ENCODE measurements around the gene VPS54.
"Not testable (repeated sequence)": the region's sequence is repeated elsewhere in the genome, so short reads cannot be mapped to it uniquely, and the experiment has no call there.

VPS54 gene

DNA sequence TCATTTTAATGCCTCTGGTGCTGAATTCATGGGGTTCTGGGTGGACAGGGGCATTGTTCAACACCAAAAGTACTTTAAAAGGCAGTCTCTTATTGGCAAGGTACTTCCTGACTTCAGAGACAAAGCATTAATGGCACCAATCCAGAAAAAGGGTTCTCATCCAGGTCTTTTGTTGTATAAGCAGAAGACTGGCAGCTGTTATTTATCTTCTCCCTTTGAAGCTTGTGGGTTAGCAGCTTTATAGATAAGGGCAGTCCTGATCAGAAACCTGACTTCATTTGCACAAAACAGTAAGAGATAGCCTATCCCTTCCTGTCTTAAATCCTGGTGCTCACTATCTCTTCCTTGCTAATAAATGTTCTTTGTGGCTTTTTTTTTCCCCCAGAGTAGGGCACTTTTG is 68.8 kb downstream of the VPS54 start:
- no peak overlapping the region for H3K4me3 ChIP-seq (ENCODE audit: low read length)
- TF ChIP-seq, protein P1, sequence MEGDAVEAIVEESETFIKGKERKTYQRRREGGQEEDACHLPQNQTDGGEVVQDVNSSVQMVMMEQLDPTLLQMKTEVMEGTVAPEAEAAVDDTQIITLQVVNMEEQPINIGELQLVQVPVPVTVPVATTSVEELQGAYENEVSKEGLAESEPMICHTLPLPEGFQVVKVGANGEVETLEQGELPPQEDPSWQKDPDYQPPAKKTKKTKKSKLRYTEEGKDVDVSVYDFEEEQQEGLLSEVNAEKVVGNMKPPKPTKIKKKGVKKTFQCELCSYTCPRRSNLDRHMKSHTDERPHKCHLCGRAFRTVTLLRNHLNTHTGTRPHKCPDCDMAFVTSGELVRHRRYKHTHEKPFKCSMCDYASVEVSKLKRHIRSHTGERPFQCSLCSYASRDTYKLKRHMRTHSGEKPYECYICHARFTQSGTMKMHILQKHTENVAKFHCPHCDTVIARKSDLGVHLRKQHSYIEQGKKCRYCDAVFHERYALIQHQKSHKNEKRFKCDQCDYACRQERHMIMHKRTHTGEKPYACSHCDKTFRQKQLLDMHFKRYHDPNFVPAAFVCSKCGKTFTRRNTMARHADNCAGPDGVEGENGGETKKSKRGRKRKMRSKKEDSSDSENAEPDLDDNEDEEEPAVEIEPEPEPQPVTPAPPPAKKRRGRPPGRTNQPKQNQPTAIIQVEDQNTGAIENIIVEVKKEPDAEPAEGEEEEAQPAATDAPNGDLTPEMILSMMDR (IDR thresholded peaks at IDR 0.05; ENCODE audit: insufficient read depth, low read depth, low read length, missing control alignments), result no peak
- DNase-seq (ENCODE audit: low read depth), result no peak

DNA sequence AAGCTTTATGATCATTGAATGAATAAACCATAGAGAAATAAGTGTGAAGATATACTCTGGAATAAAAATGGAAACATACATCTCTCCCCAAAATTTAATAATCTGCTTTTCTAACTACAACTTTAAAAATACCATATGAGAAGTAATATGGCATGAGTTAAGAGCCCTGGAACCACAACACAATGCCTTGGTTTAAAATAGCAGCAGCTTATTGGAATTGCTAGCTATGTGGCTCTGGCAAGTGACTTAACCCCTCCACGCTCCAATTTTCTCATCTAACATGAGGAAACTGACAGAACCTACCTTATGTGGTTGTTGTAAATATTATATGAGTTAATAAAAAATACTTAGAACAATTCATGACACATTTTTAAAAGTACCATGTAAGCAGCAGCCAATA is 76.4 kb downstream of the VPS54 start:
- TF ChIP-seq, protein P1 (IDR thresholded peaks at IDR 0.05; ENCODE audit: insufficient read depth, low read depth, low read length, missing control alignments), result no peak
- no peak for DNase-seq (ENCODE audit: low read depth)
- H3K4me3 ChIP-seq (ENCODE audit: low read length), result no peak overlapping the region

DNA sequence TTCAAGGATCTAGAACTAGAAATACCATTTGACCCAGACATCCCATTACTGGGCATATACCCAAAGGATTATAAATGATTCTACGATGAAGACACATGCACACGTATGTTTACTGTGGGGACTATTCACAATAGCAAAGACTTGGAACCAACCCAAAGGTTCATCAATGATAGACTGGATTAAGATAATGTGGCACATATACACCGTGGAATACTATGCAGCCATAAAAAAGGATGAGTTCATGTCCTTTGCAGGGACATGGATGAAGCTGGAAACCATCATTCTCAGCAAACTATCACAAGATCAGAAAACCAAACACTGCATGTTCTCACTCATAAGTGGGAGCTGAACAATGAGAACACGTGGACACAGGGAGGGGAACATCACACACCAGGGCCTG is 87.1 kb downstream of the VPS54 start:
- not testable (repeated sequence) for H3K4me3 ChIP-seq (ENCODE audit: low read length); DNase-seq (ENCODE audit: low read depth)

DNA sequence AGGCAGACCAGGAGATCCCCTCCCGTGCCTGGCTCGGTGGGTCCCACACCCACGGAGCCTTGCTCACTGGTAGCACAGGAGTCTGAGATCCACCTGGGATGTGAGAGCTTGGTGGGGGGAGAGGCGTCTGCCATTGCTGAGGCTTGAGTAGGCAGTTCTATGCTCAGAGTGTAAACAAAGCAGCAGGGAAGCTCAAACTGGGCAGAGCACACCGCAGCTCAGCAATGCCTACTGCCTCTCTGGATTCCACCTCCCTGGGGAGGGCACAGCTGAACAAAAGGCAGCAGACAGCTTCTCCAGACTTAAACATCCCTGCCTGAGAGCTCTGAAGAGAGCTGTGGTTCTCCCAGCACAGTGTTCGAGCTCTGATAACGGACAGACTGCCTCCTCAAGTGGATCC is 92.4 kb downstream of the VPS54 start:
- DNase-seq (ENCODE audit: low read depth), result no peak
- TF ChIP-seq, protein P1 (IDR thresholded peaks at IDR 0.05; ENCODE audit: insufficient read depth, low read depth, low read length, missing control alignments), result no peak
- H3K4me3 ChIP-seq (ENCODE audit: low read length), result no peak overlapping the region

DNA sequence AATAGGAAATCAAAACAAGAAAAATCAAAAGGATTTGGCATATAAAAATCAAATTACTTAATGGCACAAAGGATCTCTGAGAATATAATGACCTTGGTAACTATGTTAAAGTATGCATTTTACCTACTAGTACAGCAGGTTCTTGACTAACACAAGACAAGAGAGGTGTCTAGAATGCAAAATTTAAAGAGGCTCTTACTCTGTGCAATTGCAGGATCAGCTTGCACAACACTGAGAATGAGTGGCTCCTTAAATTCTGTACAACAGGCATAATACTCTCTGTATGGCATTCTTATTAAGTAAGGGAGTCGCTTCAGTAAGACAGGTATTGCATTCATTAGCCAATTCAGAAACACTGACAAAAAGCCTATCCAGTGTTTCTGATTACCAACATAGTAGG is 104.9 kb downstream of the VPS54 start:
- TF ChIP-seq, protein P1 (IDR thresholded peaks at IDR 0.05; ENCODE audit: insufficient read depth, low read depth, low read length, missing control alignments), result no peak
- peak; percentile 16 for DNase-seq (ENCODE audit: low read depth)
- H3K4me3 ChIP-seq (ENCODE audit: low read length), result no peak overlapping the region

DNA sequence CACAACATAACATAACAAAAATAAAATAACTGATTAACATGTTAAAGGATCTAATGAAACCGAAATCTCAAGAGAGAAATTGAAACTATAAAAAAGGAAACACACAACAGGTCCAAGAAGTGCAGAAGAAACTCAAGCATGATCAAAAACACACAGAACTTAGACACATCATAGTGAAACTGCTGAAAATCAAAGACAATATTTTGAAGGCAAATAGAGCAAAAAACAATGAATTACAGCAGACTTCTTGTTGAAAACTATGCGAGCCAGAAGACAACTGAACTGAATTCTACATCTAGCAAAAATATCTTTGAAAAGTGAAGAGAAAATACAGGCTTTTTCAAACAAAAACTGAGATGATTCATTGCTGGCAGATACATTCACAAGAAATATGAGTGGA is 116.2 kb downstream of the VPS54 start:
- TF ChIP-seq, protein P1 (IDR thresholded peaks at IDR 0.05; ENCODE audit: insufficient read depth, low read depth, low read length, missing control alignments), result no peak
- H3K4me3 ChIP-seq (ENCODE audit: low read length), result no peak overlapping the region
- DNase-seq (ENCODE audit: low read depth), result no peak

DNA sequence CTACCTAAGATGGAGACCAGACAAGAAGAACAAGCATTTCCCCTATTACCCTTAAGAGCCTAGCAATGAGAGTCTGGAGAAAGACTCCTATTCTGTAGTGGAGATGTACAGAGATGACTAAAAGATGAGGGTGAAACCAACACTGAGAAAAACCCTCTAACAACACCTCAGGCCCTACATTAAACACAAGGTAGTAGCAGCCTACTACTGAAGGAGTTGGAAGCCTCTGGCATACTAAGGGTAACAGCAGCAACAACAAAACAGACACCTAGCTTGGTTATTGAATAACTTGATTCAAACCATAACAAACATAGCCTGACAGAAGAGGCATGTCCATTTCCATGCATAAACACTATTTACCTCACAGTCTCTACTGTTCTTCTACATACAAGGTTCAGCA is 117.1 kb downstream of the VPS54 start:
- no peak overlapping the region for H3K4me3 ChIP-seq (ENCODE audit: low read length)
- TF ChIP-seq, protein P1 (IDR thresholded peaks at IDR 0.05; ENCODE audit: insufficient read depth, low read depth, low read length, missing control alignments), result no peak
- DNase-seq (ENCODE audit: low read depth), result no peak

DNA sequence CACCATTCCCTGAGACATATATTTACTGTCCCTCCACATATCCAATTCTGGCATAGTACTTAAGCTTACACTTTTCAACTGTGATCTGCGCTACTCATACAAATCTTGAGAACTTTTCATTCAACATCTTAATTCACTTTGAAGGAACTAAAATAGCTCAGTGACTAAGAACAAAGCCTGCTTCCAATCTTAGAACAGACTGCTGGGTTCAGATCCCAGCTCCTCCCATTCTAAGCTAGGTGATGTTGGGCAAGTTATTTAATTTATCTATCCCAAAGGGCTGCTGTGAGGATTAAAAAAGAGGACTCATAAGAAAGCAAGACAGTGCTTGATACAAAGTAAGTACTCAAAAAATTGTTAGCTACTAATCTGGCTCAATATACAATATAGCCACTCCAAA is 119.6 kb downstream of the VPS54 start:
- no peak for DNase-seq (ENCODE audit: low read depth)
- H3K4me3 ChIP-seq (ENCODE audit: low read length), result no peak overlapping the region
- TF ChIP-seq, protein P1 (IDR thresholded peaks at IDR 0.05; ENCODE audit: insufficient read depth, low read depth, low read length, missing control alignments), result no peak
